ENCODE results near the gene PDE8B.

Gene PDE8B

DNA sequence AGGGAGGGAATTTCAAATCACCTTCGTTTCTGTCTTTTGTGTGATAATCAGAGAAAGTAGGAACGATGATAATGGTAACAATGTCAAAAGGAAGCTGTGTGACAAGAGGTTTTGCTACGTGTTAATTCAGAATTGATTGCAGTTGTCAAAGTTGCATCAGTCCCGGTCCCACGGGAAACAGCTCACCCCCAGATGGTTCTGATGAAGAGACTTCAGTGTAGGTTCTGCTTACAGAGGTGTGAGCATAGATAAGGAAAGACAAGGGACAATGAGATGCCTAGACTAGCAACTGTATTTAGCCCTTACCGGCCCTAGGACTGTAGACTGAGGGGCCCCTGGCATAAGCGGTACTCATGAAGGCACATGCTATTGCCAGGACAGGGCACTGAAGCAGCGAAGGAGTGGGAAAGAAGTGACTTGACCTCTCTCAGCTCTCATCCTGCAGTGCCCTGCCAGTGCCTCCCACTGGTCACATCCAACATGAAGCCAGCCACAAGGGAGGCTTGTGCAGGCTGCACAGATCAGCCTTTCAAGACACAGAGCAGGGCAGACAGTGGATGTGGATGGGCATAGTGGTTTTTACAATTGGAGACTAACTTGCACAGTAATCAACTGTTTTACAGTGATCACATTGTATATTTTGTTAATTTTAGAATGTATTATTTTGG, 21.1 kb downstream of the PDE8B start:
- no peak for DNase-seq

DNA sequence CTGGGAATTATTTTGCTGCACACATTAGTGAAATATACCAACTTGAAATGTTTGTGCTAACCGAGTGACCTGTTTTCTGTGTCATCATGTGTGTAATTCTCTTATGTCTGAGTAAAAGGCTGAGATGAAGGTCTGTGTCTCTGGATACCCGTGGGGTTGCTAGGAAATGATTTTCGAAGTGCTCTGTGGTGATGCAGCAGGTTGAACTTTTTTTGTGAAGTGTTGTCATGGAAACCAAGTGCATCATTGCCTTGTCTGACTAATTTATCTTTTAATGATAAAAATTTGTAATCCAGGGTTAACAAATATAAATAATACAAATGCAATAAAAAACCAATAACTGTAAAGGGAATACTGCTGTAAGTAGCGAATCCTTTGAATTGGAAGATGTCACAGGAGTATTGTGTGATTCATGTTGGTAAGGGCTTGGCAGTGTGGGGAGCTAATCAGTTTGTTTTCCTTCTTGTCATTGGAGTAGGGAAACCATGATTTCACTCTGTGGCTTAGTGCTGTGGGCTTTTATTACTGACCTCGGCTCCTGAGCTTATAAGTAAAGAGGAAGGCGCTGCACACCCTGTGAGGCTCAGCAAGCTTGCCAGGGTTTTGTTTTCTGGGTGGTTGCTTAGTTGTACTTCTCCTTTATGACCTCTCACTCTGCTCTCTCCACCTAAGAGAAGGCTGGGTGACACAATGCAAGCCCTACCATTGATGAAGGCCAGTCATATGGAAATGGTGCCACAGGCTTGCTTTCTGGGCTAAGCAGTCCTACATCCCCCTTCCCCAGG, 22.3 kb downstream of the PDE8B start:
- no peak for DNase-seq

DNA sequence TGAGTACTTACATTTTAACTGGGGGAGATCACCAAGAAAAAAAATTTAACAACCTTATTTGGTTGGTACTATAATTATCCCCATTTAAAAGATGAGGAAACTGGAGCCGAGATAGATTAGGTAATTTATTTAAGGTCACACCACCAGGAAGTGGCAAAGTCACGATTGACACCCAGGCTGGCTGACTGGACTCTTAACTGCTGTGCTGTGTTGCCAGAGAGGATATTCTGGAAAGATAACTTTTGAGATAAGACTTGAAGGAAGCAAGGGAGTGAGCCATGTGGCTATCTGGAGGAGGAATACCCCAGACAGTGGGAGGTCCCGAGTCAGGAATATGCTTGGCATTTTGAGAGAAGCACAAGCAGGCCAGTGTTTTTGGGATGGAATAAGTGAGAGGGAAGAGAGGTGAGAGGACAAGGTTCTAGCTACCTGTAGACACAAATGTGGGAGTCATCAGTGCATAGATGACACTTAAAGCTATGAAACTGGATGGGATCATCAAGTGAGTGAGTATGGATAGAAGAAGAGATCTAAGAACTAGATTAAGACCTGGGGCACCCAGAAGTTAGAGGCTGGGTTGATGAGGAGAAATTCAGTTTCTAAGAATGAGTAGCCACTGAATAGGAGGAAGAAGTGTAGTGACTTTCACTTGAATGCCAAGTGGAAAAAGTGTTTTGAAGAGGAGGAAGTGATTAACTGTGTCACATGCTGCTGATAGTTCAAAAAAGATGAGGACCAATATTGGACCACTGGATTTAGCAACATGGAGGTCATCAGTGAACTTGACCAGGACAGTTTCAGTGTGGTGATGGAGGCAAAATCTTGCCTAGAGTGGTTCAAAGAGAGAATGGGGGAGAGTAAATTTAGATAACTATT, 25.6 kb downstream of the PDE8B start:
- DNase-seq, result no peak

DNA sequence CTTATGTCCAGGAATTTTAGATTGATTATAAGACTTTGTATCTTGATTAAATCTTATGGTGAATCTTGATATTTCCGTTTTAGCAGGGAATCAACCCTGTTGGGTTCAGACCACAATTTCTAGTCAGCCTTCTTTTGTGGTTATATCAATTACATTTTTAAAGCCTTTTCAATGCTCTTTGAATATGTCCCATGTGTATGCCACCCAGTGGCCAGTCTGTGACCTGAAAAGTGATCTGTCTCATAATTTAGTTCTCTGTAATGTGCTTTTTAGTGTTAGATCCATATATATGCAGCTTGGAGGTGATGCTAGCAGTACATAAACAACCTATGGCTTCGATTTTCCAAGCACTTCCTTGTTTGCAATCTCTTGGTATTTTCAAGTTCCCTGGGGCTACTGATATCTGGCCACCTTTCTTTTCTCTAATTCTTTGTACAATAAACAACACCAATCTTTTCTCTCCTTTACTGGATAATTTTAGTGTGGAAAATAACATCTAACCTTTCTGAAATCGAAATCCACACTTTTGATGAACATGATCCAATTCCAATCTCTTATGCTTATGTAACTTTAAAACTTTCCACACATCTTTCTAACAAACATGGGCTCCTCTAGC, 28.8 kb downstream of the PDE8B start:
- DNase-seq, result no peak

DNA sequence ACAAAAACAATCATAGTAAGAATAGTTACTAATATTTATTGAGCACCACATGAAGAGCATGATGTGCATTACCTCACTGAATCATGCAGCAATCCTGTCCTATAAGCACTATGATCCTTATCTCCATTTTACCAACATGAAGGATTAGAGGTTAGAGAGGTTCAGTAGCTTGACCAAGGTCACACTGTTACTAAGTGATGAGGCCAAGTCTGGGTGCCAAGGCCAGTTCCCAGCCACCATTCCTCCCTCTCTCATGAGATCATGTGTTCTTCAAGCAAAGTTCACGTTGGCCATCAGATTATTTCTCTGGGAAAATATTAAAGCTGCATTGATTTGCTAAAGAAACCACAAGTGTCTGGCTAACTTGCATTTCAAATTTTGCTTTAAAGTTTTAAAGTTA, 31.0 kb downstream of the PDE8B start:
- DNase-seq, result no peak

DNA sequence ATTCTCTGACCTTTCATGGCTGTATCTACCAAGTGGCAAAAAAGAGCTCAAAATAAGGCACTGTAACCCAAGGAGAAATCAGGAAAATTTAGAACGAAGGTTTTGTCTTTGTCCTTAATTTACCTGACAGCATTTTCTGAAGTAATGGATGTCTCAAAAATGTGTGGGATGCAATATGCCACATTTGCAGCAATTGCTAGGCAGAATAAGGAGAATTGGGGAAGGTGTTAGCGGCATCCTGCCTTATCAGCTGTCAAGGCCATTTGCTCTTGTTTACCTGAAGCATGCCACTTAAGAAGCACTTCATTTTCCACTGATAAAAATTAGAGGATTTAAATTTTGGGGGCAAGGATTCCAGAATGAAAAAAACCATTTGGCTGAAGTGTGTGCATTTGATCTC, 39.0 kb downstream of the PDE8B start:
- DNase-seq, result no peak

DNA sequence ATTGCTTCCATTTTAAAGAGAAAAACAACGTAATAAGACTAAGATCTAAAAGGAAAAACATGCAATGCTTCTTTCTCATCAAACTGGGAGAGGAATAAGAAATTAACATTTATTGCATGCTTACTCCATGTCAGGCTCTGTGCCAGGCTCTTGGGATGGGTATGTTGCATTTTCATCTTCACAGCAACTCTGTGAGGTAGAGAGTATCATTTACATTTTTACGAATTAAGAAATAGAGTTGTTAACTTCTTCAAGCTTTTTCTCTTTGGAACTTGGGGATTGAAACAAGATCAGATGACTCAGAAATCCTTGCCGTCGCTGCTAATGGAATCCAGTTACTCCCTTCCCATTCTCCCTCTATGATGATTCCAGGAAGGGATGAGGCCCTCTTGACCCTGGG, 39.5 kb downstream of the PDE8B start:
- no peak for DNase-seq

DNA sequence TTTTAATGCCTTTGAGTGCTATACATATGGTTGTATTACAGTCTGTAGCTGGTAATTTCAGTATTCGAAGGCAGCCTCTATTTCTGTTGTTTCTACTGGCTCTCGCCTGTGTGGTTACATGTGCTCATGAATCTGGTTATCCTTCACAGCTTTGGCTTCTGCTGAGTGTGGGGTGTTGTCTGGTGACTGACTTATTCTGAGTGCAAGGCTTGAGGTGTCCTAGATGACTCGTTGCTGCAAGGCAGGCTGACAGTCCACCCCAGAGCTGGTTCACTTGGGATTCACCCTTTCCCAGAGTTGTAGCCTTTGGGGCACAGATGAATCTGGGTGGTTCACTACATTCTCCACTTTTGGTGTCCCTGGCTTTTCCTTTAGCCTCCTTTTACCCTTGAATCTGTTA, 41.4 kb downstream of the PDE8B start:
- no peak for DNase-seq

DNA sequence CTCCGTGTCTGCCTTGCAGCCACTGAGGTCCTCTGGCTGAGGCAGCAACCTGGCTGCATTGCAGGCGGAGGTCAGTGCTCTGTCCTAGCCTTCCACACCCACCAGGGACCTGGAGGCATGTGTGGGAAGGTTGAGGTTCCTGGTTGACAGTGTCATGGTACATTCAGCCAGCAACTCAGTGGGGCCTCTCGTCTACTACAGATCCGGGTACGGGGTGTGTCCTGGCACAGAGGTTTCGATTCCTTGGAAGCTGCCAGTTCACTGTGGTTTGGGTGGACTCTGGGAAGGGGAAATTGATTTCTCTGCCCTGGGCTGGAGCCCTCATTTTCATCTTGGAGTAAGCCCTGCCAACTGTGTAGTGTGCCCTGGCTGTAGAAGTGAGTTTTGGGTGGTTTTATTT, 45.1 kb downstream of the PDE8B start:
- no peak for DNase-seq

DNA sequence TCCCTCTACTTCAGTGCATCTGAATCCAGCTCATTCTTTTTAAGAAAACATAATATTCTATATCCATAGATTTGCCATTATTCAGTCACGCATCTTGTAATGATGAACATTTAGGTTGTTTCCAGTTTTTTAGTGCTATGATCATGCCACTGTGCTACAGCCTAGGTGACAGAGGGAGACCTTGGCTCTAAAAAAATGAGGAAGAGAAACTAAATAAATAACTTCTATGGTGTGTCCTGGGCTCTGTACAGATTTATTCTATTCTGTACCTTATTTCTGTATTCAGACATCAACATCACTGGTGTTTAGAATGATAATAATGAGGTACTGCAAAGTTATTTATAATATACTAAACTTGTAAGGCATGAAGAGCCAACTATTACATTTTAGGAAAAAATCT, 45.9 kb downstream of the PDE8B start:
- no peak for DNase-seq

DNA sequence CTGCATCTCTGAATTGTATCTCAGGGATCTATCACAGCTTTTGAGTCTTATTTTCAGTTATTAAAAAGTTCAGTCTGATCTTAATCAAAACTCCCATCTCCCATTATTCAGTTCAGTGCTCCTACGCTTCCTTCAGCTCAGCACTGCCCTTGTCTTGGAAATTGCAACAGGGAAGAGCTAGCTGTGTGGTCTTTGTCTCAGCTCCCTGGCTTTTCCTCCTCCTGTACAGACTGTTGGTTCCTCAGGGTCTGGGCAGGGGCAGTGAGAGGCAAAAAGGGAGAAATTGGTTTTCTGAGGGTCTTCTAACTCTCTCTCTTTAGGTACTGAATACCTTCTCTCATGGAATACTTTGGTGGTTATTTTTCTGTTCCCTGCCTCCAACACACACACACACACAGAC, 48.2 kb downstream of the PDE8B start:
- DNase-seq, result no peak

DNA sequence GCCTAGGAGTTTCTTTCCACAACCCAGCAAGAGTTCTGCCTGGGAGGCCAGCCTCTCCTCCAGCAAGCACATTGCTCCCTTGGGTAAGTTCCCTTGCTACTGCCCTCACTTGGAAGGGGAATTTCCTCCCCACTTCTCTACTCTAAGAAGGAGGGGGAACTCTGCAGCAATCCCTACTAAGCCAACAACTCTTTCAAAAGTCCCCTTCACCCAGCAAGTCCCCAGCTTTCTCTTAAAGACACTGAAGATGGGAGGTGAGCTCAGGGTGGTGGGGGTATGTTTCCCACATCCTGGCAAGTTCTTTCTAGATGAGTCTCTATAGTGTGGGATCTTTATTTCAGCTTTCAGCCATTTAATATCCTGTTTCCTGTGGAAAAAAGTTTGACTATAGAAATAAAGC, 49.0 kb downstream of the PDE8B start:
- DNase-seq, result no peak

DNA sequence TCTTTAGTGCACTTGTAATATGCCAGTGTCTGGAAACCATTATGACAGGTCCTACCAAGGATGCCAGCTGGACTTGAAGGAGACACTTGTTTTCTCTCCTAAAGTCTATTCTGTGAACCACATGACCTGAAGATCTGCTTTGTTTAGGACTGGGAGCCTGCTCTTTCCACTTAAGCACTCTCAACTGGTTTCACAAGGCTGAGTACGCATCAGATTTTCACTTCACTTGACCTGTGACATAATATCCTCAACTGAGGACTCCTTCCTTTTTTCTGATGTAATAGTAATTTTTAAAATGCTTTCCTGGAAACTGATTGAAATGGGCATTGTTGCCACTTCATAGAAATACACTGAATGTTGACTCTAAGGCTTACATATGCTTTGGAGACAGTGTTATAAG, 52.2 kb downstream of the PDE8B start:
- no peak for DNase-seq

DNA sequence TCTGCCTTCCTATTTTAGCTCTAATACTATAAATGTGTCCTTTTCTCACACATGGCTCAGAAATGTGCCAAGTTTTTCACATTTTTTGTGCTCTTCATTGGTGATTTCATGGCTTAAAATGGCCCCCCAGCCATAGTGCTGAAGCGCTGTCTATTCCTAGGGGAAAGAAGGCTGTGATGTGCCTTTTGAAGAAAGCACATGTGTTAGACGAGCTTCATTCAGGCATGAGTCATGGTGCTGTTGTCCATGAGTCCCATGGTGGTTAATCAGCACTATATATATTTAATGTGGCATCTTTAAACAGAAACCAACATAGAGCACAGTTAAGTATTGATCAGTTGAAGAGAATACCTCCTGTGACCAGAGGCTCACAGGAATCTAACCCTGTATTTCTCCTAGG, 55.8 kb downstream of the PDE8B start:
- DNase-seq, result no peak

DNA sequence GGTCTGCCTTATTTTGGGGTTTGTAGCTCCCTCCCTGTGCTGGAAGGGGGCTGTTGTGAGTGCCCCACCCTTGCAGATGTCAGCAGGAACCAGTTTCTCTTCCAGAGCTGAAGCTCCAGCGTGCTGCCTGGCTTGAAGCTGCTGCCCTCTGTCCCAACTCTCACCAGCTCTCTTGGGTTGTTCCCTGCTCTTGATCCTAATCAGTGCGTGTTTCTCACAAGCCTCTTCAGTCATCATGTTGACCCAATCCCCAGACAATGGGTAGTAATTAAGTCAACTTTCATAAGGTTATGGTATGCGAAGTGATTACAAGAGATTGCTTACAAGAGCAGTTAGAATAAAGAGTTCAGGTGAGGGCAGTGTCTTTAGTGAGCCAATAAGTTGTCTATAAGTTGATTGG, 57.0 kb downstream of the PDE8B start:
- DNase-seq, result no peak

DNA sequence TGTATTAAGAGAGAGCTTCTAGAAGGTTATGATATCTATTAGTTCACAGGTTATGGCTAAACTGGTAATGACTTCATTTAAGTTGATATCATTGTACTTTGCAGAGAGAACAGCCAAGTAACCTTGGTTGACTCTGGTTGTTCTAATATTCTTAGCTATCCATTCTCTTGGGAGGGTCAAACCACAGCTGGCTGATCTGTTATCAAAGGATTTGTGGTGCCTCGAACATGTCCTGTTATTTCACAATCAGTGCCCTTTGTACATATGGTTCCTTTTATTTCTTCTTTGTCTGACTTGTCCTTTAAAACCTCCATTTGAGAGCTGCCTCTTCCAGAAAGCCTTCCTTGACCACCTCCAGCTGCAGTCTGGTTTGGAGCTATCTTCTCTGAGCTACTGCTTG, 61.7 kb downstream of the PDE8B start:
- no peak for DNase-seq

DNA sequence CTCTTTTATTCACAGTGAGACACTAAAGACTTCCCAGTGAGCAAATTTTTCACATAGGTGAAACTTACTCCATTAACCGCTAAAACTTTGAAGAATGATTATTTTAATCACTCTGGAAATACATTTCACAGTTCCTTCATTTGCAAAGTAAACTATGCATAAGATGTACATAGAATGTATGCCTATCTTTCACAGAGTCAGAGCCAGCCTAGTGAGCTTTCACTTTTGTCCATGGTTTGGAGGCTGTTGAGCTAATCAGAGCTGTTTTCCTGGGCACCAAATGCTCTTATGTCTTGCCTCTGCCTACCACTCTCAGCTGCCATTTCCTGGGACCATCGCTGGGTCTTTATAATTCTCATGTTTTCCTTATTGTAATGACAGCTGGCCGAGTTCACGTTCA, 67.3 kb downstream of the PDE8B start:
- DNase-seq, result no peak

DNA sequence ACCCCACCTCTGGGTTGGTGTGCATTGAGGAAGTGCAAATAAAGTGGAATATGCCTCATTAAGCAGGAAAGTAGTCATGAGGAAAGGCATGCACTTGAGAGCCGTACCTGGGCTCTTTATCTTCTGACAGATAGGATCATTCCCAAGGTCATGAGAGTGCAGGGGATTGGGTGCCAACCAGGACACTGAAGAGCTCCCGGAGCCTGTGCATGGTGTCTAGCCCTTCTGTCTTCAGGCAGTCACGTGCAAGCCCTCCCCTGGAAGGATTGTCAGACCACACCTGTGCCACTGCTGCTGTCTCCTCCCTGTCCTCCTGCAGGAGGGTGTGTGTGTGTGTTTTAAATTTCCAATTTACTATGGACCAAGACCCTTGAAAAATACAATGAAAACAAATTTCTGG, 69.6 kb downstream of the PDE8B start:
- DNase-seq, result no peak

DNA sequence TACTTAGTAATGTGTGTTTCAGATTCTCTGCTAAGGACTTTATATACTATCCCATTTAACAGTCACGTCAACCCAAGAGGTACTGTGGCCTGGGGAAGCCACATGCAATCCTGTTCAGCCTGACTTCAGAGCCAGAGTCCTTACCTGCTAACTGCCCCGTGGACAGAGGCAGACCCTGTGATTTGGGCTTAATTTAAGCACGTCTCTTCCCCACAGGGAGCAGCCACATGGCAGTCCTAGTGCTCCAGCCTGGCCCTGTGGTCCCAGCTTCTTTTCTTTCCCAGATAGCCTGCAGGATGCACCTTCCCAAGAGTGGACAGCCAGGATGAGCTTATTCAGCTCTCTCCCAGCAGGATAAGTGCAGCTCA, 71.5 kb downstream of the PDE8B start:
- DNase-seq, result no peak

DNA sequence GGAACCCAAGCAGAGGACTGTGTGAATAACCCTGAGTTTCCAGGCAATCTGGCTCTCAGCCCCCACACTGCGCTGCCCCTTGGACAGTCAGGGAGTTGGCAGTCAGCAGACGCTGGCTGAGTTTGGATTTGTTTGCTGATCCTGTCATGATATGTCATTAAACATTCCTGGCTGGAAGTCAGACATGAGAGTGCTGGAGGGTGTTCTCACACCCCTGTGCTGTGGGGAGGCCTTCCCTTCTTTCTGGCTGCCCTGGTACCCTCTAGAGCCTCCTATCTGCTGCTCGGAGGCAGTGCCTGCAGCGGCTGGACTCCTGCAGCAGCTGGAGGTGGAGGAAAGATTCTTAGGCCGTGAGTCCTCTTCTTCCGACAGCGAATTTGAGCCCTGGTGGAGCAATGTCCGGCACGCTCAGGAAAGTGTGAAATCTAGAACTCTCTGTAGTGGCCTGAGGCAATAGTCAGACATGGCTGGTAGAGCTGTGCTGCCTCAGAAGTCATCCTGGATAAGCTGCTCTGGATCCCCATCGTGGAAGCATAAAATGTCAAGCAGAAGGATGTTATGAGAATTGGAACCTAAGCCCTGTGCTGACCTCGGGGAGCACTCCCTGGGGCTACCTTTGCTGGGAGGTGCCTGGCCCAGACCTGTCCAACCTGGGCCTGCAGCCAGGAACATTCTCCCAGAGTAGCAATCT, 72.0 kb downstream of the PDE8B start:
- no peak for DNase-seq

DNA sequence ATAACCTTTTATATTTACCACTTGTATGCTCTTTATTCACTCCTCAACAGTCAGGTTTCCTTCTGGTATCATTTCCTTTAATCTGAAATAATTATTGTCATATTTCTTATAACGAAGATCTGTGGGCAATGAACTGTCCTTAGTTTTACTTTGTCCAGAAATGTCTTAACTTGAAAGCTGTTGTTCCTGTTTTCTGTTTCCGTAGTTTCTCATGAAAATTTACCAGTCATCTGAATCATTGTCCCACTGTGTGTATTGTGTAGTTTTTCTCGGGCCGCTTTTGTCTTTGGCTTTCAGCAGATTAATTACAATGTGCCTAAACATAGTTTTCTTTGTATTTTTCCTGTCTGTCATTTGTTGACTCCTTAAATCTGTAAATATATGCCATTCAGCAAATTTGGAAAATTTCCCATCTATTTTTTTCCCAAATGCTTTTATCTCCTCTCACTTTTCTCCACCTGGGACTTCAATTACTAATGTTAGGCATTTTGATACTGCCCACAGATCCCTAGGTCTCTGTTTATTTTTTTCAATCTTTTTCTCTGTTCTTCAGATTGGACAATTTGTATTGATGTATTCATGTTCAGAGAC, 74.9 kb downstream of the PDE8B start:
- DNase-seq, result no peak

DNA sequence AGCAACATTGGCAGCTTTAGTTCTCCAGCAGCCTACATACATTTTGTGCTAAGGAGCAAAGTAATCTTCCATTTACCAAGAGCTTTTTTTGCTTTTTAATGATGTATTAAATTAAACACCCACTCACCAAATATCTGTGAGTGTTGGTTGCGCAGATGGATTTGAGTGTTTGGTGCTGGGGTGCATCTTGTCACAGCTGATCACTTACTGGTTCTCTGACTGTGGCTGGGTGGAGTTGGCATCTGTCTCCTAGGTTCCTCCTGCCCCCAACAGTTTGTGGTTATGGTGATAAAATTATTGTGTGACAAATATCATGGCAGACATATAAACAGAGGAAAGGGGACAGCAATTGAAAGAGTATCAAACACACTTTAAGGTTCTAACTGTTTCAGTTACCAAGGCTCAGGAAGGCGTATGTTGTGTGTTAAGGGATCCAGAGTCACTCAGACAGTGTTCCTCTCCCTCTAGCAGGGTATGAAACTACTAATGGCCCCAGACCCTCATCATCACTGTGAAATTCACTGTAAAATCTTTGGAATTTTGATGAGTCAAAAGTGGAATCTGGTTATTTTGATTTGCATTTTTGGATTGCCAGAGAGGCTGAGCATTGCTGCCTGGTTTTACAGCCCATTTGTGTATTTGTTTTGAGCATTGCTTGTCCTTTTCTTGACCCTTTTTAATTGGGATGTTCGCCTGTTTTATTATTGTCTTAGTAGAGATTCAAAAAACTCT, 81.7 kb downstream of the PDE8B start:
- no peak for DNase-seq

Measured in NCI-H526 treated with DMSO at 0.1 percent for 48 hours (cell line).